MCF 10A (cell line): ENCODE data around the gene STIM1. TPM values are rescaled to one million over a fixed set of nuclear protein-coding genes. Genes with fewer than 3 reads are reported as not detected.
A peak's percentile ranks its signal among the peaks of the same experiment; 100 is the strongest.

Experiments used
- BruUV-seq: library from RNA; stranded (reverse); fragments of 400-500 nt; replicated peaks from 2 replicates; lab custom pipeline; 2021; lab: Mats Ljungman, UMichigan
- CTCF ChIA-PET: fragments of 300-600 bp; sonication (Branson Sonifier 250); formaldehyde crosslinking; extraction: SDS; loops from one replicate; lab custom pipeline; 2021; ENCODE audit warnings: antibody characterized with exemption, inconsistent platforms; lab: Yijun Ruan, JAX
- POLR2A ChIA-PET: fragments of 300-600, 350-650 bp; sonication (Branson Sonifier 250); formaldehyde crosslinking; extraction: SDS; loops from one replicate; lab custom pipeline; 2020; ENCODE audit warnings: antibody characterized with exemption, inconsistent platforms; lab: Yijun Ruan, JAX
- DNase-seq: peaks from one replicate; pipeline ENCODE4 v3.0.0-alpha.2; 2018; ENCODE audit not compliant: unreplicated experiment
- H3K27ac Mint-ChIP-seq: one replicate; pipeline ENCODE4 v1.8.0; 2022; ENCODE audit warnings: mild to moderate bottlenecking, low read depth, mixed read lengths; ENCODE audit not compliant: unreplicated experiment
- H3K27me3 Mint-ChIP-seq: one replicate; pipeline ENCODE4 v1.8.0; 2022; ENCODE audit warnings: mixed read lengths; ENCODE audit not compliant: insufficient read depth, unreplicated experiment
- H3K36me3 Mint-ChIP-seq: one replicate; pipeline ENCODE4 v1.8.0; 2022; ENCODE audit warnings: mild to moderate bottlenecking, moderate library complexity, mixed read lengths; ENCODE audit not compliant: insufficient read depth, unreplicated experiment
- H3K4me1 Mint-ChIP-seq: one replicate; pipeline ENCODE4 v1.8.0; 2022; ENCODE audit warnings: mixed read lengths; ENCODE audit not compliant: insufficient read depth, unreplicated experiment
- H3K4me3 Mint-ChIP-seq: one replicate; pipeline ENCODE4 v1.8.0; 2022; ENCODE audit warnings: mild to moderate bottlenecking, moderate library complexity, mixed read lengths; ENCODE audit not compliant: unreplicated experiment
- H3K9me3 Mint-ChIP-seq: one replicate; pipeline ENCODE4 v1.8.0; 2022; ENCODE audit warnings: mixed read lengths; ENCODE audit not compliant: unreplicated experiment
- intact Hi-C: fragments of 100-400 bp; cut with micrococcal nuclease; formaldehyde crosslinking; loops from 2 replicates; pipeline ENCODE4 v1.14.1; 2022
- total RNA-seq: library from RNA; stranded (reverse); gene quantifications from 2 replicates; pipeline ENCODE4 v1.2.3, GENCODE V29; 2022
- TF ChIP-seq, protein P1 (sequence below): fragments of 200-600 bp; IDR thresholded peaks from one replicate; pipeline ENCODE4 v1.8.0; 2022; ENCODE audit warnings: antibody characterized with exemption, mild to moderate bottlenecking; ENCODE audit not compliant: unreplicated experiment

STIM1 gene
- total RNA-seq, 1 experiment from 2014 or later: 41.2 TPM

GRCh38 chr11:3920148-3920852 lies 64.8 kb downstream of the STIM1 start:
- CTCF ChIA-PET: interaction anchor here (0.6 kb wide), 1 partner anchor 62 kb away, joined by 5 read pairs; no protein-coding TSS in a partner anchor
- TF ChIP-seq, protein P1, sequence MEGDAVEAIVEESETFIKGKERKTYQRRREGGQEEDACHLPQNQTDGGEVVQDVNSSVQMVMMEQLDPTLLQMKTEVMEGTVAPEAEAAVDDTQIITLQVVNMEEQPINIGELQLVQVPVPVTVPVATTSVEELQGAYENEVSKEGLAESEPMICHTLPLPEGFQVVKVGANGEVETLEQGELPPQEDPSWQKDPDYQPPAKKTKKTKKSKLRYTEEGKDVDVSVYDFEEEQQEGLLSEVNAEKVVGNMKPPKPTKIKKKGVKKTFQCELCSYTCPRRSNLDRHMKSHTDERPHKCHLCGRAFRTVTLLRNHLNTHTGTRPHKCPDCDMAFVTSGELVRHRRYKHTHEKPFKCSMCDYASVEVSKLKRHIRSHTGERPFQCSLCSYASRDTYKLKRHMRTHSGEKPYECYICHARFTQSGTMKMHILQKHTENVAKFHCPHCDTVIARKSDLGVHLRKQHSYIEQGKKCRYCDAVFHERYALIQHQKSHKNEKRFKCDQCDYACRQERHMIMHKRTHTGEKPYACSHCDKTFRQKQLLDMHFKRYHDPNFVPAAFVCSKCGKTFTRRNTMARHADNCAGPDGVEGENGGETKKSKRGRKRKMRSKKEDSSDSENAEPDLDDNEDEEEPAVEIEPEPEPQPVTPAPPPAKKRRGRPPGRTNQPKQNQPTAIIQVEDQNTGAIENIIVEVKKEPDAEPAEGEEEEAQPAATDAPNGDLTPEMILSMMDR: no peak
- Mint-ChIP-seq H3K4me1 (peaks cover 7% of the 10 kb centered on the region), H3K36me3 (no peaks in the 10 kb centered on the region), H3K4me3 (peak overlapping the region; percentile 34), H3K27me3 (no peaks in the 10 kb centered on the region), H3K9me3 (no peaks in the 10 kb centered on the region), H3K27ac (peak overlapping the region; percentile 69)
- DNase-seq: peak; percentile 89
- TSS peak; percentile 99 for BruUV-seq
- POLR2A ChIA-PET: interaction anchor here (0.7 kb wide), 1 partner anchor 65 kb away, joined by 4 read pairs; no protein-coding TSS in a partner anchor
- intact Hi-C loops: loop anchor here (1.0 kb wide), 1 partner anchor 65 kb away; the partner anchor contains the start of gene STIM1

GRCh38 chr11:3922056-3922455 lies 66.6 kb downstream of the STIM1 start:
- Mint-ChIP-seq H3K27ac (no peak overlapping the region), H3K4me1 (peaks cover 7% of the 10 kb centered on the region), H3K4me3 (no peak overlapping the region), H3K27me3 (no peaks in the 10 kb centered on the region), H3K36me3 (no peaks in the 10 kb centered on the region), H3K9me3 (no peaks in the 10 kb centered on the region)
- DNase-seq: no peak
- CTCF ChIA-PET: no interaction called here
- no TSS peak for BruUV-seq
- TF ChIP-seq, protein P1: no peak
- intact Hi-C loops: no loop called here
- POLR2A ChIA-PET: no interaction called here

- DNase-seq: no peak
- Mint-ChIP-seq H3K4me3 (no peak overlapping the region), H3K9me3 (no peaks in the 10 kb centered on the region), H3K27me3 (no peaks in the 10 kb centered on the region), H3K4me1 (peaks cover under 1% of the 10 kb centered on the region), H3K36me3 (no peaks in the 10 kb centered on the region), H3K27ac (no peak overlapping the region)
- CTCF ChIA-PET: interaction anchor here (1.6 to 3.0 kb wide), 3 partner anchors 70 to 148 kb away, joined by 3 to 28 read pairs (median 8); partner anchors contain the start of gene STIM1
- intact Hi-C loops: no loop called here
- TF ChIP-seq, protein P1: no peak
- POLR2A ChIA-PET: interaction anchor here (1.1 to 1.8 kb wide), 3 partner anchors 70 to 168 kb away, joined by 4 to 7 read pairs (median 4); partner anchors contain the start of gene STIM1
- no TSS peak for BruUV-seq
These were observed 70.0 kb downstream of the STIM1 start for GRCh38 chr11:3925513-3925912.

- no peaks in the 10 kb centered on the region for H3K4me1 Mint-ChIP-seq
- H3K27ac Mint-ChIP-seq: no peak overlapping the region
- CTCF ChIA-PET: interaction anchor here (0.7 to 3.0 kb wide), 12 partner anchors 16 to 625 kb away, joined by 3 to 28 read pairs (median 4); partner anchors contain the start of gene STIM1
- DNase-seq: no peak
- no peak overlapping the region for H3K4me3 Mint-ChIP-seq
- intact Hi-C loops: no loop called here
- TF ChIP-seq, protein P1: no peak
- H3K27me3 Mint-ChIP-seq: no peaks in the 10 kb centered on the region
- H3K9me3 Mint-ChIP-seq: no peaks in the 10 kb centered on the region
- no peaks in the 10 kb centered on the region for H3K36me3 Mint-ChIP-seq
- POLR2A ChIA-PET: interaction anchor here (0.6 to 1.8 kb wide), 6 partner anchors 12 to 1282 kb away, joined by 3 to 7 read pairs (median 3); partner anchors contain the start of gene STIM1
- BruUV-seq: no TSS peak
These were observed 71.1 kb downstream of the STIM1 start for GRCh38 chr11:3926458-3927095.
